Activated CD4-positive, alpha-beta memory T cell treated with anti-CD3 and anti-CD28 coated beads for 36 hours (primary cell): ENCODE results near the gene ALOX12B. TPM values are rescaled to one million over a fixed set of nuclear protein-coding genes. Genes with fewer than 3 reads are reported as not detected.
"Not testable (repeated sequence)": the region's sequence is repeated elsewhere in the genome, so short reads cannot be mapped to it uniquely, and the experiment has no call there.

Source experiments
- CTCF ChIA-PET: fragments of 350-600 bp; sonication (Branson Sonifier 250); formaldehyde crosslinking; loops from one replicate; lab custom pipeline; 2021; ENCODE audit warnings: antibody characterized with exemption, inconsistent platforms; lab: Charles Lee
- POLR2A ChIA-PET: fragments of 350-600 bp; sonication (Branson Sonifier 250); formaldehyde crosslinking; loops from one replicate; lab custom pipeline; 2021; ENCODE audit warnings: antibody characterized with exemption; lab: Charles Lee
- DNase-seq: peaks from one replicate; pipeline ENCODE4 v3.0.0-alpha.2; 2020
- H3K27ac Mint-ChIP-seq: one replicate; pipeline ENCODE4 v1.8.0; 2021; ENCODE audit warnings: mixed read lengths
- H3K27me3 Mint-ChIP-seq: one replicate; pipeline ENCODE4 v1.8.0; 2021; ENCODE audit warnings: mixed read lengths
- H3K36me3 Mint-ChIP-seq: one replicate; pipeline ENCODE4 v1.8.0; 2021; ENCODE audit warnings: mixed read lengths
- H3K4me1 Mint-ChIP-seq: one replicate; pipeline ENCODE4 v1.8.0; 2021; ENCODE audit warnings: low read depth, mixed read lengths
- H3K4me3 Mint-ChIP-seq: one replicate; pipeline ENCODE4 v1.8.0; 2021; ENCODE audit warnings: mild to moderate bottlenecking, mixed read lengths
- H3K9me3 Mint-ChIP-seq: one replicate; pipeline ENCODE4 v1.8.0; 2021; ENCODE audit warnings: mixed read lengths
- intact Hi-C: fragments of 100-400 bp; cut with micrococcal nuclease; formaldehyde crosslinking; loops from one replicate; pipeline ENCODE4 v1.15.1; 2023
- total RNA-seq, 2 experiments: library from RNA; stranded (reverse); gene quantifications; one replicate each; pipeline ENCODE4 v1.2.3, GENCODE V29; 2021

The ALOX12B gene
- total RNA-seq, 2 experiments from 2014 or later, result 2.1 to 2.3 TPM

- Mint-ChIP-seq H3K36me3 (peaks cover 16% of the 10 kb centered on the region), H3K27ac (peak within 1 kb of the TSS; percentile 91), H3K9me3 (peaks cover 2% of the 10 kb centered on the region), H3K4me1 (peaks cover 40% of the 10 kb centered on the region), H3K27me3 (peaks cover 53% of the 10 kb centered on the region), H3K4me3 (peak within 1 kb of the TSS; percentile 83)
- intact Hi-C loops, result loop anchor here (1.0 to 5.0 kb wide), 6 partner anchors 45 to 186 kb away; partner anchors contain the start of genes CNTROB, CTC1, PFAS and SLC25A35
- CTCF ChIA-PET, result interaction anchor here (0.9 to 7.0 kb wide), 21 partner anchors 9 to 183 kb away, joined by 4 to 92 read pairs (median 19); partner anchors contain the start of genes BORCS6, CTC1 and TMEM107
- POLR2A ChIA-PET, result interaction anchor here (0.6 to 6.8 kb wide), 6 partner anchors 44 to 130 kb away, joined by 3 to 52 read pairs (median 3); partner anchors contain the start of genes CTC1 and PFAS
- DNase-seq, result peak; percentile 53
Measured at GRCh38 chr17:8117980-8118768, 30.7 kb upstream of the ALOX12B start, which contains the start of gene ALOXE3. Gene ALOXE3 (minus strand): TSS chr17:8118514. CDS start chr17:8117990, 524 bp downstream.

- ChIA-PET CTCF (interaction anchor here (1.0 to 7.0 kb wide), 14 partner anchors 8 to 183 kb away, joined by 4 to 92 read pairs (median 25); no protein-coding TSS in a partner anchor), POLR2A (interaction anchor here (1.0 to 1.3 kb wide), 2 partner anchors 43 to 56 kb away, joined by 3 read pairs; no protein-coding TSS in a partner anchor)
- no peak overlapping the region for H3K27ac Mint-ChIP-seq
- peak overlapping the region; percentile 83 for H3K4me3 Mint-ChIP-seq
- H3K27me3 Mint-ChIP-seq, result peaks cover 54% of the 10 kb centered on the region
- peaks cover 35% of the 10 kb centered on the region for H3K4me1 Mint-ChIP-seq
- intact Hi-C loops, result loop anchor here (5.0 kb wide), 1 partner anchor 185 kb away; the partner anchor contains the start of genes CNTROB and TRAPPC1
- peaks cover 2% of the 10 kb centered on the region for H3K9me3 Mint-ChIP-seq
- no peak for DNase-seq
- H3K36me3 Mint-ChIP-seq, result peaks cover 16% of the 10 kb centered on the region
Measured at GRCh38 chr17:8117367-8117979, 30.0 kb upstream of the ALOX12B start.

GRCh38 chr17:8116776-8117175 is 29.3 kb upstream of the ALOX12B start:
- ChIA-PET CTCF (interaction anchor here (0.5 to 7.0 kb wide), 6 partner anchors 10 to 257 kb away, joined by 3 to 92 read pairs (median 8); no protein-coding TSS in a partner anchor), POLR2A (interaction anchor here (1.3 kb wide), 1 partner anchor 57 kb away, joined by 3 read pairs; no protein-coding TSS in a partner anchor)
- DNase-seq, result no peak
- Mint-ChIP-seq H3K4me3 (no peak overlapping the region), H3K4me1 (peaks cover 33% of the 10 kb centered on the region), H3K9me3 (peaks cover 2% of the 10 kb centered on the region), H3K27ac (no peak overlapping the region), H3K36me3 (peaks cover 16% of the 10 kb centered on the region), H3K27me3 (peaks cover 53% of the 10 kb centered on the region)
- intact Hi-C loops, result loop anchor here (5.0 kb wide), 1 partner anchor 184 kb away; the partner anchor contains the start of genes CNTROB and TRAPPC1

- H3K27ac Mint-ChIP-seq, result no peak overlapping the region
- no peaks in the 10 kb centered on the region for H3K9me3 Mint-ChIP-seq
- H3K36me3 Mint-ChIP-seq, result no peaks in the 10 kb centered on the region
- no peak for DNase-seq
- peaks cover 28% of the 10 kb centered on the region for H3K27me3 Mint-ChIP-seq
- CTCF ChIA-PET, result interaction anchor here (0.8 to 12.5 kb wide), 24 partner anchors 8 to 423 kb away, joined by 3 to 172 read pairs (median 6); partner anchors contain the start of genes ALOX12B, ALOXE3, AURKB and GUCY2D
- H3K4me1 Mint-ChIP-seq, result peaks cover 7% of the 10 kb centered on the region
- H3K4me3 Mint-ChIP-seq, result no peak overlapping the region
- intact Hi-C loops, result loop anchor here (1.0 kb wide), 2 partner anchors 17 to 51 kb away; no protein-coding TSS in a partner anchor
- POLR2A ChIA-PET, result no interaction called here
Measured at GRCh38 chr17:8110907-8111306, 23.4 kb upstream of the ALOX12B start.

GRCh38 chr17:8110456-8110804 is 22.9 kb upstream of the ALOX12B start:
- CTCF ChIA-PET, result interaction anchor here (0.8 to 12.5 kb wide), 25 partner anchors 9 to 422 kb away, joined by 3 to 172 read pairs (median 5); partner anchors contain the start of genes ALOX12B, ALOXE3, AURKB and GUCY2D
- Mint-ChIP-seq H3K36me3 (no peaks in the 10 kb centered on the region), H3K27ac (no peak overlapping the region), H3K27me3 (peaks cover 25% of the 10 kb centered on the region), H3K4me3 (no peak overlapping the region), H3K4me1 (peaks cover 8% of the 10 kb centered on the region), H3K9me3 (no peaks in the 10 kb centered on the region)
- no peak for DNase-seq
- POLR2A ChIA-PET, result no interaction called here
- intact Hi-C loops, result loop anchor here (1.0 kb wide), 2 partner anchors 16 to 50 kb away; no protein-coding TSS in a partner anchor

- H3K4me3 Mint-ChIP-seq, result peak overlapping the region; percentile 45
- H3K36me3 Mint-ChIP-seq, result no peaks in the 10 kb centered on the region
- CTCF ChIA-PET, result interaction anchor here (0.7 to 12.5 kb wide), 25 partner anchors 9 to 422 kb away, joined by 3 to 172 read pairs (median 4); partner anchors contain the start of genes ALOX12B, ALOXE3, AURKB and GUCY2D
- POLR2A ChIA-PET, result no interaction called here
- DNase-seq, result peak; percentile 85
- intact Hi-C loops, result loop anchor here (1.0 kb wide), 2 partner anchors 16 to 50 kb away; no protein-coding TSS in a partner anchor
- no peaks in the 10 kb centered on the region for H3K9me3 Mint-ChIP-seq
- H3K27me3 Mint-ChIP-seq, result peaks cover 20% of the 10 kb centered on the region
- H3K4me1 Mint-ChIP-seq, result peaks cover 8% of the 10 kb centered on the region
- H3K27ac Mint-ChIP-seq, result no peak overlapping the region
Measured at GRCh38 chr17:8109661-8110455, 22.3 kb upstream of the ALOX12B start.

- Mint-ChIP-seq H3K9me3 (no peaks in the 10 kb centered on the region), H3K27ac (no peak overlapping the region), H3K4me1 (peaks cover 8% of the 10 kb centered on the region), H3K4me3 (no peak overlapping the region), H3K27me3 (peaks cover 14% of the 10 kb centered on the region), H3K36me3 (no peaks in the 10 kb centered on the region)
- ChIA-PET POLR2A (no interaction called here), CTCF (interaction anchor here (0.9 to 12.5 kb wide), 14 partner anchors 9 to 120 kb away, joined by 3 to 172 read pairs (median 12); partner anchors contain the start of genes ALOX12B and ALOXE3)
- DNase-seq, result no peak
- intact Hi-C loops, result no loop called here
Measured at GRCh38 chr17:8108972-8109660, 21.6 kb upstream of the ALOX12B start.

- DNase-seq, POLR2A ChIA-PET, H3K27me3 Mint-ChIP-seq, intact Hi-C loops, H3K4me3 Mint-ChIP-seq, H3K36me3 Mint-ChIP-seq, H3K9me3 Mint-ChIP-seq, H3K27ac Mint-ChIP-seq, H3K4me1 Mint-ChIP-seq: not testable (repeated sequence)
- CTCF ChIA-PET, result interaction anchor here (0.7 to 12.5 kb wide), 5 partner anchors 9 to 47 kb away, joined by 3 to 172 read pairs (median 23); partner anchors contain the start of gene ALOXE3
Measured at GRCh38 chr17:8106980-8107379, 19.5 kb upstream of the ALOX12B start.

GRCh38 chr17:8105957-8106398 is 18.5 kb upstream of the ALOX12B start:
- no peaks in the 10 kb centered on the region for H3K27me3 Mint-ChIP-seq
- no peaks in the 10 kb centered on the region for H3K36me3 Mint-ChIP-seq
- no peaks in the 10 kb centered on the region for H3K9me3 Mint-ChIP-seq
- H3K4me3 Mint-ChIP-seq, result no peak overlapping the region
- ChIA-PET POLR2A (no interaction called here), CTCF (interaction anchor here (1.2 to 12.5 kb wide), 6 partner anchors 12 to 46 kb away, joined by 3 to 172 read pairs (median 16); partner anchors contain the start of gene ALOXE3)
- H3K4me1 Mint-ChIP-seq, result peaks cover 8% of the 10 kb centered on the region
- H3K27ac Mint-ChIP-seq, result peak overlapping the region; percentile 43
- peak; percentile 42 for DNase-seq
- intact Hi-C loops, result no loop called here

- no peak overlapping the region for H3K27ac Mint-ChIP-seq
- intact Hi-C loops, result no loop called here
- no peaks in the 10 kb centered on the region for H3K27me3 Mint-ChIP-seq
- no peaks in the 10 kb centered on the region for H3K36me3 Mint-ChIP-seq
- no peaks in the 10 kb centered on the region for H3K9me3 Mint-ChIP-seq
- ChIA-PET CTCF (interaction anchor here (0.8 to 12.5 kb wide), 8 partner anchors 12 to 196 kb away, joined by 3 to 172 read pairs (median 6); partner anchors contain the start of gene ALOXE3), POLR2A (interaction anchor here (1.3 kb wide), 1 partner anchor 10 kb away, joined by 4 read pairs; no protein-coding TSS in a partner anchor)
- peaks cover 8% of the 10 kb centered on the region for H3K4me1 Mint-ChIP-seq
- DNase-seq, result no peak
- H3K4me3 Mint-ChIP-seq, result no peak overlapping the region
Measured at GRCh38 chr17:8104911-8105310, 17.4 kb upstream of the ALOX12B start.
